HG02943 (cell line): ENCODE measurements around the gene EDA.
"Not testable (repeated sequence)": the region's sequence is repeated elsewhere in the genome, so short reads cannot be mapped to it uniquely, and the experiment has no call there.

Experiments used
- ATAC-seq: cut with Tn5 transposase; IDR thresholded peaks from one replicate; pipeline ENCODE4 v1.9.1; 2021; ENCODE audit warnings: mild to moderate bottlenecking, low read depth, moderate library complexity; ENCODE audit not compliant: unreplicated experiment

The EDA gene

DNA sequence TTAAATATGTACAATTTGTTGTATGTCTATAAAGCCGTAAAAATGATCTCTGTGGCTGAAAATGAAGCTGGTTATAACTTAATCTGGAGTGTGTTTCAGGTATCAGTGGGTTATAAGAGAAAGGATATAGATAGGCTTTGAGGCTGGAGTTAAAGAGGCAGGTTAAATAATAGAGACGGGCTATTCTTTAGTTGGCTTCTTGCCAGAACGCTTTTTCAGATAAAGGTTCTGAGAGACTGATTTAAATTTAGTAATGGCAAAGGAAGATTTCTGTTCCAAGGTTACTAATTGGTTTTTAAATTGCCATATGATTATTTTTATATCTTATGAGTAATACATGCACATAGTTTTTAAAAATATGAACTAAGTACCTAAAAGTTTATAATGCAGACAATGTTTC lies 316.4 kb downstream of the EDA start:
- ATAC-seq = no peak

DNA sequence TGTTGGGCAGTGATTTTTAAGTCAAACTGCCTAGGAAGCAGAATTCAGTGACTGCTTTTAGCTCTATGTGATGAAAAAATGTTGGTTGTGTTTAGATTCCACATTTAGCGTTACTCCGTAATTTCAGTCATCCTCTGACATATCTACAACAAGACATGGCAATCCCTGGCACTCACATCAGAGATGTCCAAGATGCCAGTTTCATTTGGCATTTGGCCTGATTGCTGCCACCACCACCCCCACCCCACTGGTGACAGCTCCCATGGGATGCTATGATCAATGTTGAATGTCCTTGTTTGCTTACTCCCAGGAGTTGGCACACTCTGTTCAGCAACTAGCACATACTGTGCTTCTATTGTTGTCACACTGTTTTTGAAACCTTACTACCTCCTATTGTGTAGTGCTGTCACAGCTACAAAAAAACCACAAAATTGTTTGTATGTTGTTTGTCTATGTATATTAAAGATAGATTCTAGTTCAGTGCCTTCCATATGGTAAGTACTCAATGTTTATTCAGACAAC lies 332.4 kb downstream of the EDA start:
- ATAC-seq = no peak

DNA sequence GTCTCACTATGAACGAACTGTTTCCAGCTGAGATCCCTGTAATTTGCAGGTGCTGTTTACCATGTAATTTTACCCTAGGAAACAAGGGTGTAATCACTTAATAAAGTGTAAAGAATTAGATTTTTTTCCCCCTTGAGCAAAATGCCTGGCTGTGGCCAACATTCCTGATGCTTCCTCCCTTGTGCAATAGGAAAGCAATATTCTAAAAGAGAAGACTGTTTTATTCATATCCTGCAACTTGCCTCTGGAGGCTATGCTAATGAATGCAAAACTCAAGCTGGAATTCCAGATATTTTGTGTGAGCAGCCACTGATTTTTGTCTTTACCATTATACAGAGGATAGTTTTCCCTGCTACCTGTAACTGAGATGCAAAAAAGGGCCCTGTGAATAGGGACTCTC lies 335.8 kb downstream of the EDA start:
- ATAC-seq = no peak

DNA sequence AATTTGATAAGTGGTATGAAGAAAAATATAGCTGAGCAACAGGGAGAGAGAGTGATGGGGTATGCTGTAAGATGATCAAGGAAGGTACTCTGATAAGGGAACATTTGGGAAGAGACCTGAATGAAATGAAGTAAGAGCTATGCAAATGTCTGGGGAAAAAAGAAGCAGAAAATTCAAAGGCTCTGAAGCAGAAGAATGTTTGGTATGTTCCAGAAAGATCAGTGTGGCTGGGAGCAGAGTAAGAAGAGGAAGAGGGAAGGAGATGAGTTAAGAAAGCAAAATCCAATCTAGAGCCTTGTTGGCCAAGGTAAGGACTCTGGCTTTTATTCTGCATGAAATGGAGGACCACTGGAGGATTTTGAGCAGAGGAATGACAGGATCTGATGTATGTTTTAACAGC lies 343.8 kb downstream of the EDA start:
- ATAC-seq = no peak

DNA sequence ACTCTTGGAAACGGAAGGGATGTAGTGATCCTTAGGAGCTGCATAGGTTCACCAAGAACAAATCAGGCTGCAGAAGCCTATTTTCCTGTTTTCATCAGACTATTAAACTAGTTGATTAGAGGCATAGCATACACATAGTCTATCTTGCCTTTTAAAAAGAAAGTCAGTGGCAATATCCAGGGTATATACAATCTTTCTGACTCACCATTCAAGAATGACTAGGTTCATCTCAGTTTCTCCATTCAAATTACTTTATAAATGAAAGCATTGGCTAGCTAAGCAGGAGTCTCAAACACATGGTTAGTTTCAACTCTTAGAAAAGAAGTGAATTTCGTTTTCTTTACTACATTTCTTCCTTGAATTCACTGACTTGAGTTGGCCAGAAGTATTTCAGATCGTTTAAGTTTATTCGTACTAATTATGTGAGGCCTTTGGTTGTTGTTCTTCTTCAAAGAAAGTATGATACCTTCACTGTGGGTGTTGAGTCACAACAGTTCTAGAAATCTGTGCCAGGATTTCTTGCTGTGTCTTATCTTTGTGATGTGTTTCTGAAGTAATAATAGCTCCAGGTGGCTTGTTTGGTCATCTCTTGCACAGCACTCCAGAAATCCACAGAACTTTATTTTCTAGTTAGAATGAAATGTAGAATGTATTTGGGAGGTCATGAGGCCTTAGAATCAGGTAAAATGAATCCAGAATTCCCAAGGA lies 345.6 kb downstream of the EDA start:
- no peak for ATAC-seq

DNA sequence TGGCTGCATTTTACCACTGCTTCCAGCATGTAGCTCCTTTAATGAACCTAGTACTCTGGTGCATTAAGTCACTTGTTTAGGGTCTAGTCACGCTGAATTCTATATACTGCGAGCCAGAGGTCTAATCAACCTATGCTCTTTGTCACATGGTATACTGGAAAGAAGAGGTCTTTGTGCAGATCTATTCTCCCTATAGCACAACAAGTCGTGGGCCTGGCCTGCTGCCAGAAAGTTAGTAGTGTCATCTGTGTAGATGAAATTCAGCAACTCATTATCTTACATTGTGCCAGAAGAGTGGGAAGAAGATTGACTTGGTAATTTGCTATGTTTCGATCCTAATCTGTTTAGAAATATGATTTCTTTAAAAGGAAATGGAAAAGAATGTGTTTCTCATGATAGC lies 353.0 kb downstream of the EDA start:
- no peak for ATAC-seq

DNA sequence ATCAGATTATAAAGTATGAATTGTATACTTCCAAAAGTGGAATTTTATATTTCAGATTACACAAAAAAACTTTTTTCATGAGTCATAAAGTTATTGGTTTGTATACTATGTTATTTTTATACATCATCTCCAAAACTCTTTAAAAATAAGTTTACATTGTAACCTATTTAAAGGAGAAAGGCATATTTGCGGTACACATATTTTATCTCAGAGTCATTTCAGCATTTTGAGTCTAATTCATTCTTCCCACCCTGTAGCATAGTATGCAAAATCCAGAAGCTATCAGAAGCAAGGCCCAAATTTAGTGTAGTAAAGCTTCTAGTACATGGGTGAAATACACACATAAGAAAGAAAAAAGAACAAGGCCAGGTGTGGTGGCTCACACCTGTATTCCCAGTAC lies 353.5 kb downstream of the EDA start:
- no peak for ATAC-seq

DNA sequence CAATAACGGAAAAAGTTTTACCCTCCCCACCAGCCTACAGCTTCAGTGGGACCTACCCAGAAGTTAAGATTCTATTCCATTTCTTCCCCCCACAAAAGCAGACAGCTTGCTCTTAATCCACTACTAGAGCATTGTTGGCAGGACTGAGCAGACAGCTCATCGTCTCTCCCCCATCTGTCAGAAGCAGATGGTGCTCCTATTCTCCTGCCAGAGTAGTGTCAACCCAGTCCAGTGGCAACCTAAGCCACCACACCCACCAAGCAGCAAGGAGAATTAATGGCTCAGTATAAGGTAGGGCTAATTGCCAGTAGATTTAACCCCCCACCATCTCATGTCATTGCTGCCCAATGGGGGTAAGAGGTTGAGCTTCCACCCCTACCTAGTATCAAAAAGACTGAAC lies 371.8 kb downstream of the EDA start:
- ATAC-seq = no peak

DNA sequence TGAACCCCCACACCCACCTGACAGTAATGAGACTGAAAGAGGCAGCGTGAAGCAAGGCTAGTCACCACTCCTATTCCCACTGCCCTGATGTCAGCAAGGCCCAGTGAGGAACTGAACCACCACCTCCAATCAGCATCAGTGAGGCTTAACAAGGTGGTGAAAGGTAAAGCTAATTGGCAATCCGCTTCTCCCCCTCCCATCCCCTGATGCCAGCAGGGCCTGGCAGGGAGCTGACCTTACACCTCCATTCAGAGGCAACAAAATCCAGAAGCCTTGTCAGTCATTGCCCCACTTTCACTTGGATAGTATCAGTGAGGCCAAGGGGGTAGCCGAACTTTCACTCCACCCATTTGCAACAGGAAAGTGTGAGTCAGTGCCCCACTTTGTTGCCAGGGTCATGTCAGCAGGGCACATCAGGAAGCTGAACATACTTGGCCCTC lies 373.1 kb downstream of the EDA start:
- no peak for ATAC-seq

DNA sequence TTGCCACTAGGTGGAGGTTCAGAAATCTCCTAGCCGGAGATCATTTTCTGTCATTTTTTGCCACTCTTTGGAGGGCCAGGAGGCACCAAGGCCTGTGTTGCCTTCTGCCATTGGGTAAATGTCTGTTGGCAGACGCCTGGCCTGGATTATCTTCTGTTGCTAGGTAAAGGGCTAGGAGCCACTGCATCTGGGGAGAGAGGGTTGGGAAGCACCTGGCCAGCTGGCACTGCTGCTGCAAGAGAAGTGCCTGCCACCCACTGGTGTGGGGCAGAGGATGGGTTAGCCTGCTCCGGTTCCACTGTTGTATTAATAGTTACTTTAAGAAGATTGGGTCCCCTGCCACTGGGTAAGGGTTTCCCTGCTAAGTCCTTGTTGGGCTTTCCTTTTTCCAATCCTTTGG lies 375.8 kb downstream of the EDA start:
- ATAC-seq = no peak

DNA sequence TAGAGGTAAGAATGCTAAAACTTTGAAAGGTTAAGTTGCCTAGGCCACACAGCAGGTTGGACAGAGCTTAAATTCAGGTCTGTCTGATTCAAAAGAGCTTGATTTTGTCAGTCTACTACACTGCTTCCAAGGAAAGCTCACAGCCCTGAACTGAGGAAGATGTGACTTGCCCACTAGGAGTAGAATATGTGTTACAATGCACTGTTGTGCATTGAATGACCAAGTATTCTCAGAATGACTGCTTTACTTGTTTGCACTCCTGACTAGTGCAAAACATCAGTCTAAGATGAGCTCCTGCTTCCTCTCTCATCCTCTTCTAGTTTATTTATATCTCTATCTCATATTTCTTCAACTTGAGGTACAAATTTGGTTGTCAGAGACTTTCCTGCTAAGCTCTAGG lies 377.6 kb downstream of the EDA start:
- ATAC-seq = no peak

DNA sequence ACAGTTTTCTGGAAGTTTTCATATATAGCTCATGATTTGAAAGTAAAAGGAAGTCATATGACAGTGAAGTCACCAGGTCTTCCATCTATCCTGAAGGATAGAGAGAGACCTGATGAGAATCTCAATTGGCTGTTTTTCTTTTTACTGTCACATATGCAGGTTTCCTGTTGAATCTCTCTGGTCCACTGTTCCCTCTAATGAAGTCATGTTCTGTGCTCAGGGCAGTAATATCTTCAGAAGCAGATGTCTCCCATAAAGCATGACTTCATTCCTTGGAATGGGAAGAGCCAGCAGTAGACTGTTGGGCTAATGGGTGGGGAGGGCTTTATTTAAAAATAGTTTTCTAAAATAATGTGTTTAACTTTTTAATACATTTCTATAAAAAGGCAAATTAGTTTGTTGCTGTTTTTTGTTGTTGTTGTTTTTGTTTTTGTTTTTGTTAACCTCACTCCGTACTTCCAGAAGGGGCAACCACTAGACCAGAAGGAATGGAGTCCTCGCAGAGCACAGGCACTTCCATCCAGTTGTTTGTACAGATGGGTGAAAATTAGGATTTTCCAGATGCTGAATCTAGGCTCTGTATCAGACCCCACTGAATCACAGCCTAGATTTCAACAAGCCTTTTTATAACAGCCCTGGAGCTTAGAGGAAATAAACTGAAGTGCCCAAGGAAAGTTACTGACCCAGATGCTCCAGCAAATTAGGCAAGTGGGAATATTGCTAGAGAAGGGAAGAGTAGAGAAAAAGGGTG lies 379.6 kb downstream of the EDA start:
- ATAC-seq = no peak

DNA sequence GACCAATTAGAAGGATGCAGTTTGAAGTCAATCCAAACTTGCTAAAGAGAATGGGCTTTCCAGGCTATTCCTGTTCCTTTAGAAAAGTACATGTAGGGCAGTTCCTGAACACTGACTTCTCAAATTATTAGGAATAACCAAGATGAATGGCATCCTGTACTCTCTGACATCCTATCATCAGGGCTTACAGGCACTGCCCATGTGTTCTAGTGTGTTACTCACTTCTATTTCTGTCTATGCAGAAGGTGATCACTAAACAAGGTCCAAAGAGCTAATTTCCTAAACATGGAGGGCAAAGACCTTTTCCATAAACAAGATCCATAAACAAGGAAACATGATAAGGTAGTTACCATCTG lies 380.2 kb downstream of the EDA start:
- ATAC-seq = no peak

DNA sequence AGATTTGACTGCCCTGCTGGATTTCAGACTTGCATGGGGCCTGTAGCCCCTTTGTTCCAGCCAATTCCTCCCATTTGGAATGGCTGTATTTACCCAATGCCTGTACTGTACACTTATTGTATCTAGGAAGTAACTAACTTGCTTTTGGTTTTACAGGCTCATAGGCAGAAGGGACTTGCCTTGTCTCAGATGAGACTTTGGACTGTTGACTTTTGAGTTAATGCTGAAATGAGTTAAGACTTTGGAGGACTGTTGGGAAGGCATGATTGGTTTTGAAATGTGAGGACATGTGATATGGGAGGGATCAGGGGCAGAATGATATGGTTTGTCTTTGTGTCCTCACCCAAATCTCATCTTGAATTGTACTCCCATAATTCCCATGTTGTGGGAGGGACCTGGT lies 382.4 kb downstream of the EDA start:
- ATAC-seq = not testable (repeated sequence)

DNA sequence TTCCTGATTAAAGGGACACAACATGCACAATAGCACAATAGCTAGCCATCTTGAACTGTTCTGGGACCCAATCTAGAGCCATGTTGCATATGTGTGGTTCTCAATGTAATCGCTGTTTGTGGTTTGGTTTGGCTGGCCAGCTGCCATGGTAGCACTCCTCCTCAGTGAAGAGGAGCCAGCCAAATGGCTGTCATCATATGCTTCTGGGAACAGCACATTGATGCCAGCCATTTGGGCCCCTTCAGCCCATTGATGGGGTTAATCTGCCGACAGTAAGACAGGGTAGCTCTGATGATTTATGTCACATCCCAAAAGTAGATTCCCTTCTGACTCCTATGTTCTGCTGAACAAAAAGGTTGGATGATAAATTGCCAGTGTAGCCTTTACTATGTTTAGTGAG lies 385.4 kb downstream of the EDA start:
- no peak for ATAC-seq

DNA sequence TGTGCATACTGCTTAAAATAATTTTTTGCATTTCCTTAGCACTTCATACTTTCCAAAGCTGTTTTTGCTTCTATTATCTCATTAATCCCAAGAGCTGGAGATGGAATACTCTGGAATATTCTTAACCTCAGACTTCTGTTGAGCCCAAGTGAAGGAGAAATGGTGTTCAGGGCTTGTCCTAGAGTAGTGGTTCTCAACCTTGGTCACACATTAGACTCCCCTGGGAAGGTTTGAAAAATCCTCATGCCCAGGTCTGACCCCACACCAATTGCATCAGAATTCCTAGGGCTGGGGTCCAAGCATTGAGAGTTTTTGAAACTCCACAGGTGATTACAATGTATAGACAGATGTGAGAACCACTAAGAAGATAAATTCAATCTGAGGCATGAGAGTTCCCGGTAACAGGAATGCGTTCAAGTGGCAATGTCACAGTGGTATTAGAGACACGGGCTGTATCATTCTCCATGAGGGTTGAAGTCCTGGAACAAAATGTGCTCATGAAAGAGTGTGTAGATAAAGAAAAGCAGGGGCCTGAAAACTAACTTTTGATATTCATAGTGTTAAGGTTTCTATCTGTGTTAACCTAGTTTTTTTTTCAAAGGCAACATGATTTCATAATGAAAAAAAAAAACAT lies 385.9 kb downstream of the EDA start:
- no peak for ATAC-seq

DNA sequence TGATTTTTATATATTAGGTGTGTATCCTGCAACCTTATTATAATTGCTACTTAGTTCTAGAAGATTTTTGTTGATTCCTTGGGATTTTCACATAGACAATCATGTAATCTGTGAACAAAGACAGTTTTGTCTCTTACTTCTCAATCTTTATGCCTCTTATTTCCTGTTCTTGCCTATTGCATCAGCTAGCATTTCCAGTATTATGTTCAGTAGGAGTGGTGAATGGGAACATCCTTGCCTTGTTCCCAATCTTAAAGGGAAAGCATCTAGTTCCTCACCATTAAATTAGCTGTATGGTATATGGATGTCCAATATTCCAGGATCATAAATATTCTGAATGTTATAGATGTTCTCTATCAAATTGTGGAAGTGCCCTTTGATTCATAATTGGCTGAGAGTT lies 392.0 kb downstream of the EDA start:
- ATAC-seq = no peak

DNA sequence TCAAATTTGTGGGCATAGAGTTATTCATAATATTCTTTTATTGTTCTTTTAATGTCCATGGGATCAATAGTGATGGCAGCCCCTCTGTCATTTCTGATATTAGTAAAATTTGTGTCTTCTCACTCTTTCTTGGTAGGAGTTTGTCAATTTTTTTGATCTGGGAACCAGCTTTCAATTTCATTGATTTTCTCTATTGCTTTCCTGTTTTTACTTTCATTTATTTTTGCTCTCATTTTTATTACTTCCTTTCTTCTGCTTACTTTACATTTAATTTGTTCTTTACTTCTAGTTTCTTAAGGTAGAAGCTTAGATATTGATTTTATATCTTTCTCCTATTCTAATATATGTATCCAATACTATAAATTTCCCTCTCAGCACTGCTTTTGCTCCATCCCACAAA lies 393.1 kb downstream of the EDA start:
- ATAC-seq = no peak

DNA sequence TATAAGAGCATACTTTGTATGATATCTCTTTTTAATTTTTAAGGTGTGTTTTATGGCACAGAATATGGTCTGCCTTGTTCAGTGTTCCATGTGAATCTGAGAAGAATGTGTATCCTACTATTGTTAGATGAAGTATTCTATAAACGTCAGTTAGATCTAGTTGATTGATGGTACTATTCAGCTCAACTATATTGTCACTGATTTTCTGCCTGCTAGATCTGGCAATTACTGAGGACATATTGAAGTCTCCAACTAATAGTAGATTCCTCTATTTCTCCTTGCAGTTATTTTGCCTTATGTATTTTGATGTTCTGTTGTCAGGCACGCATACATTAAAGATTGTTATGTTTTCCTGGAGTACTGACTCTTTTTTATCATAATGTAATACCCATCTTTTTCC lies 394.1 kb downstream of the EDA start:
- no peak for ATAC-seq

DNA sequence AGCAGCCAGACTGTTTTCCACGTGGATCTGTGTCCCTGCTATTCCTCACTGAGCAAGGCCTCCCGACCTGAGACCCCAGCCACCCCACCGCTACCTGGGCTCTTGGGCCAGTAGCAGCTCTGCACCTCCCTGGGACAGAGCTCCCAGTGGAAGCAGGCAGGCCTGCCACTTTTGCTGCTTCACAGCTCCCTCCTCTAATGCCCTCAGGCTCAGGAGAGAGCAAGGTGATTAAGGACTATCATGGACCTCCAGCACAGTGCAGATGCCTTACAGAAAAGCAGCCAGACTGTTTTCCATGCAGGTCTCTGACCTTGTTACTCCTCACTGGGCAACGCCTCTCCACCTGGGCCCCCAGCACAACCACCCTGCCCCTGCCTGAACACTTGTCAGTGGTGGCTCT lies 396.8 kb downstream of the EDA start:
- no peak for ATAC-seq

DNA sequence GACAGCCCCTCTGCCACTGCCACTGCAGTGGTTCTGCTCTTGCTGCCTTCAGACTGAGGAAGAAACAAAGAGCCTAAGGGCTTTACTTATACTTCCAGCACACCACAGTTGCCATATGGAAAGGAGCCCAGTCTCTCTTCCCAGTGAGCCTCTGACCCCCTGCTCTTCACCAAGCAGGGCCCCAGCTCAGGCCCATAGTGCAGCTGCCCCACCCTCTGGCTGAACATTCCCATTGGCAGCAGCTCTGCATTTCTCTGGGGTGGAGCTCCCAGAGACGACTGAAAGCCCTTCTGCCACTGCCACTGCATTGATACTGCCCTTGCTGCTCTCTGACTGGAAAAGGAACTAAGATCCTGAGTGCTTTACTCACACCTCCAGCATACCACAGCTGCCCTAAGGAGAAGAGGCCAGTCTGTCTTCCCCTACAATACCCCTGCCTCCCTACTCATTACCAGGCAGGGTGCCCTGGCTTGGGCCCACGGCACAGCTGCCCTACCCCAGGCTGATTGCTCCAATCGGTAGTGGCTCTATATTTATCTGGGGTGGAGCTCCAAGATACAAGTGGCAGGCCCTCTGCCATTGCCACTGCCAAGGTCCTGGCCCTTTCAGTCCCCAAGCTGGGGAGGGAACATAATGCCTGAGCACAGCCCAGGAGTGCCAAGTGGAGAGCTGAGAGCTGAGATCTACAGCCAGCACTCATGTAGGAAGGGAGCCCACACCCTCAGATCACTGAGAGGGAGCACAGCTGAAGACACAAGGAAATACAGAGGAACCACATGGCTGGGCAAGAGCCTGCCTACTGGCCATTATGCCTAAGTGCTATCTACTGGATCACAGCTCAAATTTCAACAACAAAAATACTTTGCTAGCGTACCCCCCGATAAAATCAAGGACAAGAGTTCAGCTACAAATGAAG lies 397.8 kb downstream of the EDA start:
- ATAC-seq = no peak
